KMS-11 (cell line): ENCODE data around the gene DENND1A.

ENCODE experiments used
- H2AFZ ChIP-seq: fragments of 200-600 bp; sonication (generic); 2 replicates; pipeline ENCODE4 v1.6.1; 2016; ENCODE audit warnings: antibody characterized with exemption, mixed run types, low read depth
- H3K27ac ChIP-seq: fragments of 200-600 bp; sonication (generic); 2 replicates; pipeline ENCODE4 v1.6.1; 2016; ENCODE audit warnings: mild to moderate bottlenecking, mixed run types
- H3K27me3 ChIP-seq: fragments of 200-600 bp; sonication (generic); 2 replicates; pipeline ENCODE4 v1.6.1; 2017; ENCODE audit warnings: mild to moderate bottlenecking, low read depth, mixed run types, moderate library complexity; ENCODE audit not compliant: insufficient read depth
- H3K36me3 ChIP-seq: fragments of 200-600 bp; sonication (generic); 2 replicates; pipeline ENCODE4 v1.6.1; 2017; ENCODE audit warnings: mild to moderate bottlenecking, mixed run types; ENCODE audit not compliant: insufficient read depth
- H3K4me1 ChIP-seq: fragments of 200-600 bp; sonication (generic); 2 replicates; pipeline ENCODE4 v1.6.1; 2016; ENCODE audit warnings: mild to moderate bottlenecking, low read depth, mixed run types; ENCODE audit not compliant: poor library complexity, severe bottlenecking
- H3K4me2 ChIP-seq: fragments of 200-600 bp; sonication (generic); 2 replicates; pipeline ENCODE4 v1.7.0; 2016; ENCODE audit warnings: mild to moderate bottlenecking, mixed run types
- H3K4me3 ChIP-seq: fragments of 200-600 bp; sonication (generic); IDR thresholded peaks from 2 replicates; pipeline ENCODE4 v1.6.1; 2017; ENCODE audit warnings: low read depth, low read length, mixed read lengths; ENCODE audit not compliant: insufficient read depth
- H3K79me2 ChIP-seq: fragments of 200-600 bp; sonication (generic); 2 replicates; pipeline ENCODE4 v1.6.1; 2016; ENCODE audit warnings: low read depth, mixed run types; ENCODE audit not compliant: insufficient read depth
- H3K9ac ChIP-seq: fragments of 200-600 bp; sonication (generic); 2 replicates; pipeline ENCODE4 v1.6.1; 2016; ENCODE audit warnings: mild to moderate bottlenecking, mixed run types
- H4K20me1 ChIP-seq: fragments of 200-600 bp; sonication (generic); 2 replicates; pipeline ENCODE4 v1.6.1; 2016; ENCODE audit warnings: mild to moderate bottlenecking, mixed run types; ENCODE audit not compliant: insufficient read depth
- CTCF ChIP-seq: fragments of 200-600 bp; sonication (generic); conservative IDR thresholded peaks from 2 replicates; pipeline ENCODE4 v1.6.1; 2017; ENCODE audit warnings: low read depth, mild to moderate bottlenecking, antibody characterized with exemption, low read length, moderate library complexity, mixed read lengths

DENND1A gene

DNA sequence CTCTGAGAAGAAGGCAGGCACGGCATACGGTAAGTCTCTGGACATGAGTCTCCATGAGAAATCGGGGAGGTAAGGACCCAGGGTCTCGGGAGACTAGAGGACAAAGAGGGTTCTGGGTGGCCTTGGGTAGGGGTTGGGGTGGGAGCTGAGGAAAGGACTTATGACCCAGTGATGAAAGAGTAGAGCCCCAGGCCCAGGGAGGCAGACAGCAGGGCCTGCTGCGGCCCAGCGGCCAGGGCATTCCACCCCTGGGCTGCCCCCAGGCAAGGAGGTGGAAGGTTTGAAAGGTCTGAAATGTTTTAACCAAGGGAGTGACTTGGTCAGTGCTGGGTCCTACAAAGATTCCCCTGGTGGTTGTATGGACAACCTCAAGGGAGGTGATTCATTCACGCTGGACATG lies 484.8 kb downstream of the DENND1A start:
- Histone ChIP-seq H3K27me3 (no peaks in the 10 kb centered on the region), H2AFZ (no peak overlapping the region), H3K79me2 (no peaks in the 10 kb centered on the region), H3K36me3 (no peaks in the 10 kb centered on the region), H3K4me1 (no peaks in the 10 kb centered on the region), H3K27ac (no peak overlapping the region), H3K4me2 (no peak overlapping the region), H3K9ac (no peak overlapping the region), H3K4me3 (no peak overlapping the region), H4K20me1 (no peaks in the 10 kb centered on the region)
- TF ChIP-seq CTCF = no peak

DNA sequence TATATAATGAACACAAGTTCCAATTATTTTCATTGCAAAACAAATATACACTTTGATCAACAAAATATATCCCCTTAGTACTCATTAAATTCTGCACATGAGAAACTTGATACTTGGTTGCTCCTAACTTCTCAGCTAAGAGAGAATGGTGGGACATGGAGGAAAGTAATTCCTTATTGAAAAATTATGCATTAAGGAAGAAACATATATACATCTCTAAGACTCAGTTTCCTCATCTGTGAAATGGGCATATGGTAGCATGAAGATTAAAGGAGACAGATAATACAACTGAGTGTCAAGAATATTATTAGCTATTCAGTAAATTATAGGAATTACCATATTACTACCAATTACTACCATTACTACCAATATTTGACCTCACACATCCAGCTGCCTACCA lies 488.2 kb downstream of the DENND1A start:
- no peak for TF ChIP-seq CTCF
- H3K4me3 ChIP-seq = no peak overlapping the region
- no peaks in the 10 kb centered on the region for H4K20me1 ChIP-seq
- no peak overlapping the region for H3K27ac ChIP-seq
- no peaks in the 10 kb centered on the region for H3K36me3 ChIP-seq
- H3K79me2 ChIP-seq = no peaks in the 10 kb centered on the region
- H3K9ac ChIP-seq = no peak overlapping the region
- H3K27me3 ChIP-seq = no peaks in the 10 kb centered on the region
- H3K4me2 ChIP-seq = no peak overlapping the region
- no peak overlapping the region for H2AFZ ChIP-seq
- H3K4me1 ChIP-seq = no peaks in the 10 kb centered on the region

- no peak overlapping the region for H3K4me2 ChIP-seq
- no peak for TF ChIP-seq CTCF
These were observed 489.7 kb downstream of the DENND1A start for GRCh38 chr9:123440256-123440655.

GRCh38 chr9:123438821-123439220 lies 491.1 kb downstream of the DENND1A start:
- H3K9ac ChIP-seq = no peak overlapping the region

More at GRCh38 chr9:123440256-123440655, 489.7 kb downstream of the DENND1A start:
- H4K20me1 ChIP-seq = no peaks in the 10 kb centered on the region
- H3K79me2 ChIP-seq = no peaks in the 10 kb centered on the region
- H2AFZ ChIP-seq = no peak overlapping the region
- H3K4me3 ChIP-seq = no peak overlapping the region
- H3K27me3 ChIP-seq = no peaks in the 10 kb centered on the region
- no peaks in the 10 kb centered on the region for H3K4me1 ChIP-seq
- no peak overlapping the region for H3K9ac ChIP-seq
- no peaks in the 10 kb centered on the region for H3K36me3 ChIP-seq
- H3K27ac ChIP-seq = no peak overlapping the region

More at GRCh38 chr9:123438821-123439220, 491.1 kb downstream of the DENND1A start:
- Histone ChIP-seq H4K20me1 (no peaks in the 10 kb centered on the region), H3K79me2 (no peaks in the 10 kb centered on the region), H3K4me3 (no peak overlapping the region), H3K27me3 (no peaks in the 10 kb centered on the region), H3K4me1 (no peaks in the 10 kb centered on the region), H3K36me3 (no peaks in the 10 kb centered on the region), H3K4me2 (no peak overlapping the region), H2AFZ (no peak overlapping the region), H3K27ac (no peak overlapping the region)
- TF ChIP-seq CTCF = no peak
